Liver (tissue), 9 donors: Measurements from ENCODE around the gene RIPOR1. TPM values are rescaled to one million over a fixed set of nuclear protein-coding genes. Genes with fewer than 3 reads are reported as not detected.

Source experiments
- DNase-seq: peaks from one replicate; pipeline ENCODE4 v3.0.0-alpha.2; 2017; ENCODE audit warnings: low spot score
- H3K27ac ChIP-seq, 2 donors: one replicate each; pipeline ENCODE4 v1.7.0; 2013; ENCODE audit warnings: inconsistent platforms in 2 of 2, low read length in 2 of 2, control low read depth in 1 of 2, low read depth in 1 of 2, mild to moderate bottlenecking in 1 of 2
- H3K27me3 ChIP-seq, 4 donors: one replicate each; pipeline versions ENCODE4 v1.6.1 to v1.7.0; 2013; ENCODE audit warnings: low read length in 3 of 4, inconsistent platforms in 1 of 4, mild to moderate bottlenecking in 1 of 4, moderate library complexity in 1 of 4; ENCODE audit not compliant: control insufficient read depth in 4 of 4, insufficient read depth in 4 of 4
- H3K36me3 ChIP-seq, 4 donors: one replicate each; pipeline versions ENCODE4 v1.6.1 to v1.7.0; 2013; ENCODE audit warnings: low read length in 3 of 4, mild to moderate bottlenecking in 3 of 4, low read depth in 1 of 4, moderate library complexity in 1 of 4; ENCODE audit not compliant: control insufficient read depth in 4 of 4, insufficient read depth in 3 of 4
- H3K4me1 ChIP-seq, 4 donors: one replicate each; pipeline versions ENCODE4 v1.6.1 to v1.7.0; 2013; ENCODE audit warnings: low read length in 3 of 4, mild to moderate bottlenecking in 3 of 4, moderate library complexity in 1 of 4; ENCODE audit not compliant: control insufficient read depth in 4 of 4, insufficient read depth in 4 of 4
- H3K4me3 ChIP-seq, 3 donors: one replicate each; pipeline versions ENCODE4 v1.6.1 to v1.7.0; 2013; ENCODE audit warnings: low read length in 3 of 3, control low read depth in 1 of 3, low read depth in 1 of 3, mild to moderate bottlenecking in 1 of 3
- H3K9ac ChIP-seq, 2 donors: one replicate each; pipeline ENCODE4 v1.7.0; 2013; ENCODE audit warnings: low read length in 2 of 2, mild to moderate bottlenecking in 2 of 2, moderate library complexity in 2 of 2, control low read depth in 1 of 2, low read depth in 1 of 2
- H3K9me3 ChIP-seq, 4 donors: one replicate each; pipeline versions ENCODE4 v1.6.1 to v1.7.0; 2013; ENCODE audit warnings: low read length in 3 of 4; ENCODE audit not compliant: control insufficient read depth in 4 of 4
- CTCF ChIP-seq: fragments of 150-350 bp; IDR thresholded peaks from 2 replicates; pipeline ENCODE4 v1.5.1; 2017; ENCODE audit warnings: improper control_type of control experiment, low read depth, low read length; ENCODE audit not compliant: missing input control
- EGR1 ChIP-seq, 2 donors: IDR thresholded peaks; 2 replicates each; pipeline ENCODE4 v1.6.1; 2016 to 2018; ENCODE audit warnings: antibody characterized with exemption in 2 of 2, low read depth in 2 of 2
- FOXA1 ChIP-seq: IDR thresholded peaks from 2 replicates; pipeline ENCODE4 v1.6.1; 2016; ENCODE audit warnings: antibody characterized with exemption
- FOXA2 ChIP-seq: IDR thresholded peaks from 2 replicates; pipeline ENCODE4 v1.6.1; 2016; ENCODE audit warnings: antibody characterized with exemption
- GABPA ChIP-seq, 2 donors: IDR thresholded peaks in 1 of 2; conservative IDR thresholded peaks in 1 of 2; 2 replicates each; pipeline ENCODE4 v1.6.1; 2016; ENCODE audit warnings: antibody characterized with exemption in 2 of 2, mild to moderate bottlenecking in 1 of 2, moderate library complexity in 1 of 2
- HNF4A ChIP-seq, 2 donors: conservative IDR thresholded peaks; 2 replicates each; pipeline ENCODE4 v1.6.1; 2016; ENCODE audit warnings: antibody characterized with exemption in 2 of 2, mild to moderate bottlenecking in 2 of 2
- HNF4G ChIP-seq: IDR thresholded peaks from 2 replicates; pipeline ENCODE4 v1.6.1; 2016; ENCODE audit warnings: antibody characterized with exemption
- JUND ChIP-seq, 2 donors: IDR thresholded peaks; 2 replicates each; pipeline ENCODE4 v1.6.1; 2016; ENCODE audit warnings: antibody characterized with exemption in 2 of 2
- NR2F2 ChIP-seq: IDR thresholded peaks from 2 replicates; pipeline ENCODE4 v1.6.1; 2016; ENCODE audit warnings: antibody characterized with exemption
- RAD21 ChIP-seq, 2 donors: IDR thresholded peaks; 2 replicates each; pipeline ENCODE4 v1.6.1; 2016; ENCODE audit warnings: antibody characterized with exemption in 2 of 2, mild to moderate bottlenecking in 2 of 2
- RXRA ChIP-seq, 2 donors: IDR thresholded peaks; 2 replicates each; pipeline ENCODE4 v1.6.1; 2017 to 2018; ENCODE audit warnings: antibody characterized with exemption in 2 of 2, mild to moderate bottlenecking in 1 of 2
- SP1 ChIP-seq: IDR thresholded peaks from 2 replicates; pipeline ENCODE4 v1.6.1; 2018; ENCODE audit warnings: antibody characterized with exemption, mild to moderate bottlenecking
- TAF1 ChIP-seq: conservative IDR thresholded peaks from 2 replicates; pipeline ENCODE4 v1.6.1; 2016; ENCODE audit warnings: antibody characterized with exemption, mild to moderate bottlenecking
- WGBS: extraction: QIAGEN DNeasy Blood & Tissue Kit; methylation state at CpG from one replicate; pipeline ENCODE4 v1.1.7; 2013; 5-methylcytosine and 5-hydroxymethylcytosine counted together
- polyA plus RNA-seq, 2 donors: library from polyadenylated mRNA; stranded (reverse) in 1 of 2; unstranded in 1 of 2; fragments of 200-250 nt in 1 of 2; fragments of >200 nt in 1 of 2; fragmentation: Nextera tagmentation in 1 of 2; extraction: Ambion mirVana in 1 of 2; gene quantifications; one replicate each; pipeline versions ENCODE4 v1.2.1 to v1.2.3, GENCODE V29; 2013 to 2015
- total RNA-seq, 2 donors: library from RNA; depleted of rRNA; stranded (reverse); fragments of >200 nt; gene quantifications; one replicate each; pipeline ENCODE4 v1.2.3, GENCODE V29; 2014
- TF ChIP-seq, protein P1 (sequence below): IDR thresholded peaks from 2 replicates; pipeline ENCODE4 v1.6.1; 2016; ENCODE audit warnings: antibody characterized with exemption, mild to moderate bottlenecking
- TF ChIP-seq, protein P2 (sequence below): IDR thresholded peaks from 2 replicates; pipeline ENCODE4 v1.6.1; 2016; ENCODE audit warnings: antibody characterized with exemption
- TF ChIP-seq, protein P3 (sequence below): IDR thresholded peaks from 2 replicates; pipeline ENCODE4 v1.6.1; 2016; ENCODE audit warnings: antibody characterized with exemption
- donor health status: healthy.
- donor health status: healthy.
- donor health status: healthy.
- donor health status: healthy.
- donor health status: healthy.

RIPOR1 gene
- total and polyA plus RNA-seq, 4 donors = 7.6 to 25.2 (median 15.3) TPM

- TF ChIP-seq, protein P1, sequence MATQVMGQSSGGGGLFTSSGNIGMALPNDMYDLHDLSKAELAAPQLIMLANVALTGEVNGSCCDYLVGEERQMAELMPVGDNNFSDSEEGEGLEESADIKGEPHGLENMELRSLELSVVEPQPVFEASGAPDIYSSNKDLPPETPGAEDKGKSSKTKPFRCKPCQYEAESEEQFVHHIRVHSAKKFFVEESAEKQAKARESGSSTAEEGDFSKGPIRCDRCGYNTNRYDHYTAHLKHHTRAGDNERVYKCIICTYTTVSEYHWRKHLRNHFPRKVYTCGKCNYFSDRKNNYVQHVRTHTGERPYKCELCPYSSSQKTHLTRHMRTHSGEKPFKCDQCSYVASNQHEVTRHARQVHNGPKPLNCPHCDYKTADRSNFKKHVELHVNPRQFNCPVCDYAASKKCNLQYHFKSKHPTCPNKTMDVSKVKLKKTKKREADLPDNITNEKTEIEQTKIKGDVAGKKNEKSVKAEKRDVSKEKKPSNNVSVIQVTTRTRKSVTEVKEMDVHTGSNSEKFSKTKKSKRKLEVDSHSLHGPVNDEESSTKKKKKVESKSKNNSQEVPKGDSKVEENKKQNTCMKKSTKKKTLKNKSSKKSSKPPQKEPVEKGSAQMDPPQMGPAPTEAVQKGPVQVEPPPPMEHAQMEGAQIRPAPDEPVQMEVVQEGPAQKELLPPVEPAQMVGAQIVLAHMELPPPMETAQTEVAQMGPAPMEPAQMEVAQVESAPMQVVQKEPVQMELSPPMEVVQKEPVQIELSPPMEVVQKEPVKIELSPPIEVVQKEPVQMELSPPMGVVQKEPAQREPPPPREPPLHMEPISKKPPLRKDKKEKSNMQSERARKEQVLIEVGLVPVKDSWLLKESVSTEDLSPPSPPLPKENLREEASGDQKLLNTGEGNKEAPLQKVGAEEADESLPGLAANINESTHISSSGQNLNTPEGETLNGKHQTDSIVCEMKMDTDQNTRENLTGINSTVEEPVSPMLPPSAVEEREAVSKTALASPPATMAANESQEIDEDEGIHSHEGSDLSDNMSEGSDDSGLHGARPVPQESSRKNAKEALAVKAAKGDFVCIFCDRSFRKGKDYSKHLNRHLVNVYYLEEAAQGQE = no peak
- TF ChIP-seq, protein P2, sequence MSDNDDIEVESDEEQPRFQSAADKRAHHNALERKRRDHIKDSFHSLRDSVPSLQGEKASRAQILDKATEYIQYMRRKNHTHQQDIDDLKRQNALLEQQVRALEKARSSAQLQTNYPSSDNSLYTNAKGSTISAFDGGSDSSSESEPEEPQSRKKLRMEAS = no peak
- TF ChIP-seq RAD21 (IDR thresholded peaks at IDR 0.05) = no peak
These were observed 51.1 kb downstream of the RIPOR1 start (continued) for GRCh38 chr16:67579686-67580085.

- Histone ChIP-seq H3K9ac (no peak overlapping the region), H3K27ac (no peak overlapping the region), H3K9me3 (no peaks in the 10 kb centered on the region), H3K27me3 (no peaks in the 10 kb centered on the region), H3K36me3 (peaks cover 0 to 2% (median under 1%) of the 10 kb centered on the region in 4 donors), H3K4me1 (no peaks in the 10 kb centered on the region), H3K4me3 (no peak overlapping the region)
- DNase-seq = no peak
- no peak for TF ChIP-seq TAF1
- TF ChIP-seq EGR1 (IDR thresholded peaks at IDR 0.05; ENCODE audit: low read depth in 2 of 2) = no peak
- TF ChIP-seq GABPA (IDR thresholded peaks at IDR 0.05 in 1 of 2, conservative IDR thresholded peaks at IDR 0.05 in 1 of 2) = no peak
- 98% methylated on average over 4 of the region's 4 CpGs for WGBS
These were observed 51.6 kb downstream of the RIPOR1 start for GRCh38 chr16:67580202-67580601.

- Histone ChIP-seq H3K9ac (no peak overlapping the region), H3K36me3 (peaks cover 0 to 2% (median 0%) of the 10 kb centered on the region in 4 donors), H3K4me3 (no peak overlapping the region), H3K4me1 (no peaks in the 10 kb centered on the region), H3K27me3 (no peaks in the 10 kb centered on the region), H3K9me3 (no peaks in the 10 kb centered on the region), H3K27ac (no peak overlapping the region)
- TF ChIP-seq, protein P3, sequence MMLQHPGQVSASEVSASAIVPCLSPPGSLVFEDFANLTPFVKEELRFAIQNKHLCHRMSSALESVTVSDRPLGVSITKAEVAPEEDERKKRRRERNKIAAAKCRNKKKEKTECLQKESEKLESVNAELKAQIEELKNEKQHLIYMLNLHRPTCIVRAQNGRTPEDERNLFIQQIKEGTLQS = no peak
- TF ChIP-seq JUND (IDR thresholded peaks at IDR 0.05) (no peak), SP1 (no peak), GABPA (IDR thresholded peaks at IDR 0.05 in 1 of 2, conservative IDR thresholded peaks at IDR 0.05 in 1 of 2) (no peak), CTCF (no peak), HNF4A (conservative IDR thresholded peaks at IDR 0.05) (no peak), FOXA2 (no peak), NR2F2 (no peak), TAF1 (no peak), FOXA1 (no peak), HNF4G (no peak), RAD21 (IDR thresholded peaks at IDR 0.05) (no peak), RXRA (IDR thresholded peaks at IDR 0.05) (no peak)
- TF ChIP-seq, protein P1 = no peak
- 91% methylated on average over 4 of the region's 4 CpGs for WGBS
- no peak for DNase-seq
These were observed 64.7 kb downstream of the RIPOR1 start for GRCh38 chr16:67593288-67593687.
